SU-DHL-6 (cell line): ENCODE data around the gene TCTN3.
"Not testable (repeated sequence)": the region's sequence is repeated elsewhere in the genome, so short reads cannot be mapped to it uniquely, and the experiment has no call there.

Experiments used
- H2AFZ ChIP-seq: fragments of 200-600 bp; sonication (generic); 2 replicates; pipeline ENCODE4 v1.6.1; 2014; ENCODE audit warnings: low read depth, mild to moderate bottlenecking, moderate library complexity, mixed read lengths, antibody characterized with exemption, low read length; ENCODE audit not compliant: severe bottlenecking
- H3F3A ChIP-seq: fragments of 200-600 bp; shearing (Covaris generic); 2 replicates; pipeline ENCODE4 v1.6.0; 2016; ENCODE audit warnings: antibody characterized with exemption, mild to moderate bottlenecking; ENCODE audit not compliant: insufficient read depth
- H3K27ac ChIP-seq: fragments of 200-600 bp; sonication (generic); 2 replicates; pipeline ENCODE4 v1.5.1; 2016; ENCODE audit warnings: low read depth, mild to moderate bottlenecking, low read length, moderate library complexity, mixed read lengths
- H3K27me3 ChIP-seq: fragments of 200-600 bp; sonication (generic), shearing (Covaris generic); 2 replicates; pipeline ENCODE4 v1.6.0; 2014; ENCODE audit warnings: mild to moderate bottlenecking, low read length
- H3K36me3 ChIP-seq: fragments of 200-600 bp; sonication (generic); 2 replicates; pipeline ENCODE4 v1.6.1; 2014; ENCODE audit warnings: mild to moderate bottlenecking, low read length, mixed read lengths
- H3K4me2 ChIP-seq: fragments of 300-600, 200-600 bp; shearing (Covaris generic), sonication (generic); 2 replicates; pipeline ENCODE4 v1.6.0; 2014; ENCODE audit warnings: low read length, low read depth, mild to moderate bottlenecking; ENCODE audit not compliant: poor library complexity, severe bottlenecking
- H3K4me3 ChIP-seq: fragments of 200-600 bp; sonication (generic); 2 replicates; pipeline ENCODE4 v1.5.1; 2014; ENCODE audit warnings: antibody characterized with exemption, low read length, mild to moderate bottlenecking, mixed read lengths; ENCODE audit not compliant: insufficient read depth, poor library complexity, severe bottlenecking
- H3K79me2 ChIP-seq: fragments of 200-600 bp; sonication (generic); 2 replicates; pipeline ENCODE4 v1.6.1; 2014; ENCODE audit warnings: mild to moderate bottlenecking, low read length, moderate library complexity; ENCODE audit not compliant: insufficient read depth
- H3K9ac ChIP-seq: fragments of 200-600 bp; sonication (generic); 2 replicates; pipeline ENCODE4 v1.7.0; 2014; ENCODE audit warnings: mild to moderate bottlenecking, low read length
- H3K9me2 ChIP-seq: fragments of 200-600 bp; sonication (generic); replicated peaks from 2 replicates; pipeline ENCODE4 v1.6.1; 2014; ENCODE audit warnings: low read length; ENCODE audit not compliant: insufficient read depth
- H3K9me3 ChIP-seq: fragments of 200-600 bp; sonication (generic); 2 replicates; pipeline ENCODE4 v1.6.1; 2014; ENCODE audit warnings: low read length, mixed read lengths; ENCODE audit not compliant: insufficient read depth
- H4K20me1 ChIP-seq: fragments of 200-600 bp; sonication (generic); 2 replicates; pipeline ENCODE4 v1.6.1; 2014; ENCODE audit warnings: low read depth, mild to moderate bottlenecking, antibody characterized with exemption, low read length, moderate library complexity, mixed read lengths
- EZH2phosphoT487 ChIP-seq: fragments of 200-600 bp; sonication (generic), shearing (Covaris generic); conservative IDR thresholded peaks from 2 replicates; pipeline ENCODE4 v1.6.1; 2018; ENCODE audit warnings: mild to moderate bottlenecking, antibody characterized with exemption, low read length, moderate library complexity, mixed read lengths
- TF ChIP-seq, protein P1 (sequence below): fragments of 200-600 bp; sonication (generic); IDR thresholded peaks from one replicate; pipeline ENCODE4 v1.5.1; 2017; ENCODE audit warnings: antibody characterized with exemption, mild to moderate bottlenecking, low read length, moderate library complexity; ENCODE audit not compliant: insufficient read depth, poor library complexity, severe bottlenecking

The TCTN3 gene

GRCh38 chr10:95628786-95629185 lies 64.9 kb downstream of the TCTN3 start:
- no peak overlapping the region for H3K4me2 ChIP-seq
- no peaks in the 10 kb centered on the region for H3K27me3 ChIP-seq
- peaks cover 22% of the 10 kb centered on the region for H3K36me3 ChIP-seq
- no peak overlapping the region for H2AFZ ChIP-seq
- H3K9me3 ChIP-seq, result no peaks in the 10 kb centered on the region
- no peaks in the 10 kb centered on the region for H3F3A ChIP-seq
- H3K27ac ChIP-seq, result no peak overlapping the region
- H3K4me3 ChIP-seq, result no peak overlapping the region
- H3K79me2 ChIP-seq, result no peaks in the 10 kb centered on the region
- no peak overlapping the region for H3K9ac ChIP-seq
- H3K9me2 ChIP-seq, result no peaks in the 10 kb centered on the region
- H4K20me1 ChIP-seq, result no peaks in the 10 kb centered on the region; the same call in 1 of the 2 replicates
- no peak for TF ChIP-seq EZH2phosphoT487
- TF ChIP-seq, protein P1, sequence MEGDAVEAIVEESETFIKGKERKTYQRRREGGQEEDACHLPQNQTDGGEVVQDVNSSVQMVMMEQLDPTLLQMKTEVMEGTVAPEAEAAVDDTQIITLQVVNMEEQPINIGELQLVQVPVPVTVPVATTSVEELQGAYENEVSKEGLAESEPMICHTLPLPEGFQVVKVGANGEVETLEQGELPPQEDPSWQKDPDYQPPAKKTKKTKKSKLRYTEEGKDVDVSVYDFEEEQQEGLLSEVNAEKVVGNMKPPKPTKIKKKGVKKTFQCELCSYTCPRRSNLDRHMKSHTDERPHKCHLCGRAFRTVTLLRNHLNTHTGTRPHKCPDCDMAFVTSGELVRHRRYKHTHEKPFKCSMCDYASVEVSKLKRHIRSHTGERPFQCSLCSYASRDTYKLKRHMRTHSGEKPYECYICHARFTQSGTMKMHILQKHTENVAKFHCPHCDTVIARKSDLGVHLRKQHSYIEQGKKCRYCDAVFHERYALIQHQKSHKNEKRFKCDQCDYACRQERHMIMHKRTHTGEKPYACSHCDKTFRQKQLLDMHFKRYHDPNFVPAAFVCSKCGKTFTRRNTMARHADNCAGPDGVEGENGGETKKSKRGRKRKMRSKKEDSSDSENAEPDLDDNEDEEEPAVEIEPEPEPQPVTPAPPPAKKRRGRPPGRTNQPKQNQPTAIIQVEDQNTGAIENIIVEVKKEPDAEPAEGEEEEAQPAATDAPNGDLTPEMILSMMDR, result no peak

GRCh38 chr10:95626500-95626899 lies 67.2 kb downstream of the TCTN3 start:
- TF ChIP-seq, protein P1, result no peak
- TF ChIP-seq EZH2phosphoT487, result no peak
- H2AFZ ChIP-seq, result no peak overlapping the region
- H3K36me3 ChIP-seq, result peaks cover 17% of the 10 kb centered on the region
- no peaks in the 10 kb centered on the region for H3K9me2 ChIP-seq
- no peak overlapping the region for H3K9ac ChIP-seq
- no peak overlapping the region for H3K4me3 ChIP-seq
- no peak overlapping the region for H3K27ac ChIP-seq
- no peaks in the 10 kb centered on the region for H4K20me1 ChIP-seq
- H3K27me3 ChIP-seq, result no peaks in the 10 kb centered on the region
- no peaks in the 10 kb centered on the region for H3K79me2 ChIP-seq
- no peaks in the 10 kb centered on the region for H3F3A ChIP-seq
- no peak overlapping the region for H3K4me2 ChIP-seq
- H3K9me3 ChIP-seq, result no peaks in the 10 kb centered on the region

- H3K9me3 ChIP-seq, H3K4me2 ChIP-seq, H3K27ac ChIP-seq, H2AFZ ChIP-seq, H3K9ac ChIP-seq, H3F3A ChIP-seq, H4K20me1 ChIP-seq, H3K4me3 ChIP-seq, H3K27me3 ChIP-seq, H3K9me2 ChIP-seq, H3K79me2 ChIP-seq: not testable (repeated sequence)
- H3K36me3 ChIP-seq, result peaks cover 26% of the 10 kb centered on the region
Observed at GRCh38 chr10:95620415-95620814, 73.3 kb downstream of the TCTN3 start.

- H2AFZ ChIP-seq, result no peak overlapping the region
- H3K79me2 ChIP-seq, result no peaks in the 10 kb centered on the region
- no peaks in the 10 kb centered on the region for H3K9me3 ChIP-seq
- H4K20me1 ChIP-seq, result no peaks in the 10 kb centered on the region
- TF ChIP-seq, protein P1, result no peak
- TF ChIP-seq EZH2phosphoT487, result no peak
- no peaks in the 10 kb centered on the region for H3F3A ChIP-seq
- H3K36me3 ChIP-seq, result peaks cover 41% of the 10 kb centered on the region
- H3K27ac ChIP-seq, result no peak overlapping the region
- H3K4me2 ChIP-seq, result no peak overlapping the region
- H3K9me2 ChIP-seq, result no peaks in the 10 kb centered on the region
- H3K9ac ChIP-seq, result no peak overlapping the region
- no peak overlapping the region for H3K4me3 ChIP-seq
- no peaks in the 10 kb centered on the region for H3K27me3 ChIP-seq
Observed at GRCh38 chr10:95618101-95618500, 75.6 kb downstream of the TCTN3 start.
